ENCODE measurements around the gene ALKBH4.

GRCh38 chr7:102471791-102472125 is 7.1 kb upstream of the ALKBH4 start:
- TF ChIP-seq CTCF (IDR thresholded peaks at IDR 0.05) = no peak
- no peak for TF ChIP-seq POLR2A (IDR thresholded peaks at IDR 0.05)

Measured in uterus (tissue), 2 donors.